Gastroesophageal sphincter (tissue), 3 donors: ENCODE measurements around the gene RFPL4A.

Experiments
- CTCF ChIP-seq, 4 experiments: fragments of 200-600 bp in 2 of 4; fragments of 450-650 bp in 2 of 4; sonication (generic) in 1 of 4; IDR thresholded peaks; one replicate each; pipeline ENCODE4 v1.5.1; 2017 to 2019; ENCODE audit warnings: antibody characterized with exemption in 4 of 4, mild to moderate bottlenecking in 2 of 4, moderate library complexity in 2 of 4
- POLR2A ChIP-seq, 2 donors: fragments of 450-650 bp; IDR thresholded peaks; one replicate each; pipeline ENCODE4 v1.6.1; 2017; ENCODE audit warnings: antibody characterized with exemption in 2 of 2, mild to moderate bottlenecking in 2 of 2, moderate library complexity in 1 of 2
- POLR2AphosphoS5 ChIP-seq: sonication (generic); formaldehyde crosslinking; IDR thresholded peaks from one replicate; pipeline ENCODE4 v1.6.1; 2017; ENCODE audit warnings: antibody characterized with exemption

- no peak for TF ChIP-seq CTCF (IDR thresholded peaks at IDR 0.05)
- no peak for TF ChIP-seq POLR2A (IDR thresholded peaks at IDR 0.05)
- no peak for TF ChIP-seq POLR2AphosphoS5
These were observed 35.4 kb upstream of the RFPL4A start for GRCh38 chr19:55723491-55723890.
